ENCODE results near the gene SIDT1.

GRCh38 chr3:113508966-113509365, 23.4 kb upstream of the SIDT1 start:
- TF ChIP-seq POLR2A (IDR thresholded peaks at IDR 0.05): no peak
- TF ChIP-seq, protein P1, sequence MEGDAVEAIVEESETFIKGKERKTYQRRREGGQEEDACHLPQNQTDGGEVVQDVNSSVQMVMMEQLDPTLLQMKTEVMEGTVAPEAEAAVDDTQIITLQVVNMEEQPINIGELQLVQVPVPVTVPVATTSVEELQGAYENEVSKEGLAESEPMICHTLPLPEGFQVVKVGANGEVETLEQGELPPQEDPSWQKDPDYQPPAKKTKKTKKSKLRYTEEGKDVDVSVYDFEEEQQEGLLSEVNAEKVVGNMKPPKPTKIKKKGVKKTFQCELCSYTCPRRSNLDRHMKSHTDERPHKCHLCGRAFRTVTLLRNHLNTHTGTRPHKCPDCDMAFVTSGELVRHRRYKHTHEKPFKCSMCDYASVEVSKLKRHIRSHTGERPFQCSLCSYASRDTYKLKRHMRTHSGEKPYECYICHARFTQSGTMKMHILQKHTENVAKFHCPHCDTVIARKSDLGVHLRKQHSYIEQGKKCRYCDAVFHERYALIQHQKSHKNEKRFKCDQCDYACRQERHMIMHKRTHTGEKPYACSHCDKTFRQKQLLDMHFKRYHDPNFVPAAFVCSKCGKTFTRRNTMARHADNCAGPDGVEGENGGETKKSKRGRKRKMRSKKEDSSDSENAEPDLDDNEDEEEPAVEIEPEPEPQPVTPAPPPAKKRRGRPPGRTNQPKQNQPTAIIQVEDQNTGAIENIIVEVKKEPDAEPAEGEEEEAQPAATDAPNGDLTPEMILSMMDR (IDR thresholded peaks at IDR 0.05): no peak
